Measurements from ENCODE around the gene TAS1R3.

Gene TAS1R3

GRCh38 chr1:1340791-1341548 is 9.9 kb downstream of the TAS1R3 start:
- no peak for DNase-seq

GRCh38 chr1:1341549-1342021 is 10.5 kb downstream of the TAS1R3 start:
- no peak for DNase-seq

- no peak for DNase-seq
Observed at GRCh38 chr1:1342061-1342562, 11.0 kb downstream of the TAS1R3 start.

GRCh38 chr1:1342584-1343115 is 11.6 kb downstream of the TAS1R3 start:
- DNase-seq: no peak

- no peak for DNase-seq
Observed at GRCh38 chr1:1343811-1344421, 12.8 kb downstream of the TAS1R3 start.

GRCh38 chr1:1344655-1345361 is 13.7 kb downstream of the TAS1R3 start:
- DNase-seq: no peak

GRCh38 chr1:1345384-1345783 is 14.3 kb downstream of the TAS1R3 start:
- DNase-seq: no peak

- no peak for DNase-seq
Observed at GRCh38 chr1:1345860-1346500, 14.9 kb downstream of the TAS1R3 start.

- DNase-seq: no peak
Observed at GRCh38 chr1:1346501-1346890, 15.4 kb downstream of the TAS1R3 start.

GRCh38 chr1:1347026-1347595 is 16.0 kb downstream of the TAS1R3 start:
- DNase-seq: no peak

- no peak for DNase-seq
Observed at GRCh38 chr1:1347663-1348419, 16.8 kb downstream of the TAS1R3 start.

GRCh38 chr1:1348420-1349255 is 17.6 kb downstream of the TAS1R3 start:
- DNase-seq: no peak

- DNase-seq: no peak
Observed at GRCh38 chr1:1349256-1350012, 18.4 kb downstream of the TAS1R3 start, which contains the start of gene DVL1. Gene DVL1 (minus strand): TSS chr1:1349418. CDS start chr1:1349065, 353 bp downstream.

GRCh38 chr1:1351511-1352427 is 20.7 kb downstream of the TAS1R3 start:
- no peak for DNase-seq

GRCh38 chr1:1352786-1353388 is 21.8 kb downstream of the TAS1R3 start:
- DNase-seq: no peak

GRCh38 chr1:1353389-1354151 is 22.5 kb downstream of the TAS1R3 start:
- no peak for DNase-seq

Data from NCI-H1436 treated with DMSO at 0.1 percent for 48 hours (cell line).